H1 (cell line): ENCODE results near the gene POMP. TPM values are rescaled to one million over a fixed set of nuclear protein-coding genes. Genes with fewer than 3 reads are reported as not detected.

ENCODE experiments used
- BRCA1 ChIP-seq: IDR thresholded peaks from 2 replicates; pipeline ENCODE4 v1.6.1; 2012; ENCODE audit warnings: low read depth, low read length, improper control_type of control experiment
- EP300 ChIP-seq, 2 experiments: IDR thresholded peaks; 1 replicate in 1 of 2; 2 replicates in 1 of 2; pipeline ENCODE4 v1.6.1; 2011 to 2012; ENCODE audit warnings: low read depth in 2 of 2, low read length in 2 of 2, mild to moderate bottlenecking in 2 of 2, borderline replicate concordance in 1 of 2, inconsistent platforms in 1 of 2, moderate library complexity in 1 of 2
- HDAC6 ChIP-seq: IDR thresholded peaks from one replicate; pipeline ENCODE4 v1.7.1; 2012; ENCODE audit warnings: low read depth, mild to moderate bottlenecking, inconsistent platforms, low read length, moderate library complexity
- JUN ChIP-seq: IDR thresholded peaks from 2 replicates; pipeline ENCODE4 v1.6.1; 2011; ENCODE audit warnings: low read depth, mild to moderate bottlenecking, improper control_type of control experiment, low read length
- SAP30 ChIP-seq: fragments of 300-600 bp; sonication (generic); IDR thresholded peaks from 2 replicates; pipeline ENCODE4 v1.7.1; 2012; ENCODE audit warnings: low read length, moderate library complexity, mild to moderate bottlenecking, inconsistent platforms; ENCODE audit not compliant: insufficient read depth, insufficient replicate concordance
- polyA plus RNA-seq, 7 experiments: library from polyadenylated mRNA; depleted of rRNA in 3 of 7; stranded (reverse) in 5 of 7; unstranded in 2 of 7; fragments of >200 nt in 5 of 7; fragments of 200-250 nt in 2 of 7; gene quantifications; 1 replicate in 5 of 7; 2 replicates in 1 of 7; 4 replicates in 1 of 7; pipeline versions ENCODE4 v1.2.1 to v1.2.3, GENCODE V29; 2011 to 2013; ENCODE audit warnings: missing spikeins in 2 of 7, mixed read lengths in 2 of 7
- total RNA-seq: library from RNA; stranded (reverse); fragmentation: NEBNext Ultra II Directional; extraction: Animal tissue kit (Norgen Biotek cat#: 25700); gene quantifications from 2 replicates; pipeline ENCODE4 v1.2.1, GENCODE V29; 2021
- TF ChIP-seq, protein P1 (sequence below): IDR thresholded peaks from 2 replicates; pipeline ENCODE4 v1.6.1; 2012; ENCODE audit warnings: low read length, inconsistent platforms

Gene POMP
- total and polyA plus RNA-seq, 2 of the 8 experiments (the other 6 are each of a cell fraction or from before 2014, with no cell fraction given): 38.4 to 115 TPM

DNA sequence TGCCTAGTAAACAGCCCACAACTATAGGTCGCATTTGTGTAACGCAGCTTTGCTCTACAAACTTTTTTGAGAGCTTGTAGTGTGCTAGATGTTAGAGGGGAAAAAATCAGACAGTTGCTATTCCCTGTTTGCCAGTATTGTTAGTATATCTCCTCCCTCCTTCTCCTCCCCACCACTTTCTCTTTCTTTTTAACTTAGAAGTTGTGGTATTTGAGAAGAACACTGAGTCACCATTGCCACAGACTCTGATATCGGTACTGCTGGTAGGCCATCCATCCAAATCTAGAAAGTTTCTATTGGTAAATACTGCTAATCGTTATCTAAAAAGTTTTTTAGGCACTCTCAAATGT is 666 bp downstream of the POMP start (continued):
- no peak for TF ChIP-seq HDAC6
- no peak for TF ChIP-seq EP300 (IDR thresholded peaks at IDR 0.05; ENCODE audit: borderline replicate concordance in 1 of 2, low read depth in 2 of 2, low read length in 2 of 2)
- no peak for TF ChIP-seq BRCA1
- no peak for TF ChIP-seq SAP30
- no peak for TF ChIP-seq JUN
- TF ChIP-seq, protein P1, sequence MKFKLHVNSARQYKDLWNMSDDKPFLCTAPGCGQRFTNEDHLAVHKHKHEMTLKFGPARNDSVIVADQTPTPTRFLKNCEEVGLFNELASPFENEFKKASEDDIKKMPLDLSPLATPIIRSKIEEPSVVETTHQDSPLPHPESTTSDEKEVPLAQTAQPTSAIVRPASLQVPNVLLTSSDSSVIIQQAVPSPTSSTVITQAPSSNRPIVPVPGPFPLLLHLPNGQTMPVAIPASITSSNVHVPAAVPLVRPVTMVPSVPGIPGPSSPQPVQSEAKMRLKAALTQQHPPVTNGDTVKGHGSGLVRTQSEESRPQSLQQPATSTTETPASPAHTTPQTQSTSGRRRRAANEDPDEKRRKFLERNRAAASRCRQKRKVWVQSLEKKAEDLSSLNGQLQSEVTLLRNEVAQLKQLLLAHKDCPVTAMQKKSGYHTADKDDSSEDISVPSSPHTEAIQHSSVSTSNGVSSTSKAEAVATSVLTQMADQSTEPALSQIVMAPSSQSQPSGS: no peak
